Uterus (tissue), 2 donors: ENCODE measurements around the gene VPS16.

Experiments
- POLR2A ChIP-seq, 2 donors: fragments of 450-650 bp; IDR thresholded peaks; one replicate each; pipeline ENCODE4 v1.6.1; 2016; ENCODE audit warnings: antibody characterized with exemption in 2 of 2, mild to moderate bottlenecking in 1 of 2, moderate library complexity in 1 of 2
- TF ChIP-seq, protein P1 (sequence below), 4 experiments: fragments of 200-600 bp in 2 of 4; fragments of 450-650 bp in 2 of 4; sonication (generic) in 2 of 4; IDR thresholded peaks; one replicate each; pipeline ENCODE4 v1.5.1; 2016 to 2019; ENCODE audit warnings: antibody characterized with exemption in 4 of 4, mild to moderate bottlenecking in 2 of 4, moderate library complexity in 1 of 4

DNA sequence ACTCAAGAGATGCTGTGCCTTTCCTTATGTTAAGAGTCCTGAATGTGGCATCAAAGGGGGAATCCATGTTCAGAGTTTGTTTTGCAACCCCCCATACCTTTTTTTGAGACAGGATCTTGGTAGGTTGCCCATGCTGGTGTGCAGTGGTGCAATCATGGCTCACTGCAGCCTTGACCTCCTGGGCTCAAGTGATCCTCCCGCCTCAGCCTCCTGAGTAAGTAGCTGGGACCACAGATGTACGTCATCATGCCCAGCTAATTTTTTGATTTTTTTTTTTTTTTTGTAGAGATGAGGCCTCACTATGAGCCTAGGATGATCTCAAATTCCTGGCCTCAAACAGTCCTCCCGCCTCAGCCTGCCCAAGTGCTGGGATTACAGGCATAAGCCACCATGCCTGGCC is 49.3 kb downstream of the VPS16 start:
- TF ChIP-seq, protein P1, sequence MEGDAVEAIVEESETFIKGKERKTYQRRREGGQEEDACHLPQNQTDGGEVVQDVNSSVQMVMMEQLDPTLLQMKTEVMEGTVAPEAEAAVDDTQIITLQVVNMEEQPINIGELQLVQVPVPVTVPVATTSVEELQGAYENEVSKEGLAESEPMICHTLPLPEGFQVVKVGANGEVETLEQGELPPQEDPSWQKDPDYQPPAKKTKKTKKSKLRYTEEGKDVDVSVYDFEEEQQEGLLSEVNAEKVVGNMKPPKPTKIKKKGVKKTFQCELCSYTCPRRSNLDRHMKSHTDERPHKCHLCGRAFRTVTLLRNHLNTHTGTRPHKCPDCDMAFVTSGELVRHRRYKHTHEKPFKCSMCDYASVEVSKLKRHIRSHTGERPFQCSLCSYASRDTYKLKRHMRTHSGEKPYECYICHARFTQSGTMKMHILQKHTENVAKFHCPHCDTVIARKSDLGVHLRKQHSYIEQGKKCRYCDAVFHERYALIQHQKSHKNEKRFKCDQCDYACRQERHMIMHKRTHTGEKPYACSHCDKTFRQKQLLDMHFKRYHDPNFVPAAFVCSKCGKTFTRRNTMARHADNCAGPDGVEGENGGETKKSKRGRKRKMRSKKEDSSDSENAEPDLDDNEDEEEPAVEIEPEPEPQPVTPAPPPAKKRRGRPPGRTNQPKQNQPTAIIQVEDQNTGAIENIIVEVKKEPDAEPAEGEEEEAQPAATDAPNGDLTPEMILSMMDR (IDR thresholded peaks at IDR 0.05) = no peak
- TF ChIP-seq POLR2A (IDR thresholded peaks at IDR 0.05) = no peak
